Measurements from ENCODE around the gene AFF3. TPM values are rescaled to one million over a fixed set of nuclear protein-coding genes. Genes with fewer than 3 reads are reported as not detected.

Gene AFF3
- total RNA-seq, 1 experiment from 2014 or later: not detected

- TF ChIP-seq CTCF (IDR thresholded peaks at IDR 0.05; ENCODE audit: unreplicated experiment): no peak
- no peaks in the 10 kb centered on the region for H3K36me3 Mint-ChIP-seq (ENCODE audit: insufficient read depth, unreplicated experiment)
- BruUV-seq (replicated peaks): no TSS peak
- H3K4me1 Mint-ChIP-seq (ENCODE audit: low read depth, unreplicated experiment): no peaks in the 10 kb centered on the region
- intact Hi-C loops (cut with micrococcal nuclease; ENCODE audit: unreplicated experiment): no loop called here
- H3K9me3 Mint-ChIP-seq (ENCODE audit: low read depth, unreplicated experiment): no peaks in the 10 kb centered on the region
- no peak overlapping the region for H3K27ac Mint-ChIP-seq (ENCODE audit: unreplicated experiment)
- H3K4me3 Mint-ChIP-seq (ENCODE audit: low read depth, unreplicated experiment): no peak overlapping the region
- DNase-seq: no peak
- CTCF ChIA-PET: no interaction called here
- peaks cover 54% of the 10 kb centered on the region for H3K27me3 Mint-ChIP-seq (ENCODE audit: unreplicated experiment)
These were observed 153.8 kb downstream of the AFF3 start for GRCh38 chr2:99988599-99988998.

- H3K36me3 Mint-ChIP-seq (ENCODE audit: insufficient read depth, unreplicated experiment): no peaks in the 10 kb centered on the region
- no peaks in the 10 kb centered on the region for H3K4me1 Mint-ChIP-seq (ENCODE audit: low read depth, unreplicated experiment)
- CTCF ChIA-PET: no interaction called here
- no TSS peak for BruUV-seq (replicated peaks)
- no peak for DNase-seq
- intact Hi-C loops (cut with micrococcal nuclease; ENCODE audit: unreplicated experiment): no loop called here
- peaks cover 67% of the 10 kb centered on the region for H3K27me3 Mint-ChIP-seq (ENCODE audit: unreplicated experiment)
- no peak for TF ChIP-seq CTCF (IDR thresholded peaks at IDR 0.05; ENCODE audit: unreplicated experiment)
- H3K9me3 Mint-ChIP-seq (ENCODE audit: low read depth, unreplicated experiment): no peaks in the 10 kb centered on the region
- no peak overlapping the region for H3K27ac Mint-ChIP-seq (ENCODE audit: unreplicated experiment)
- no peak overlapping the region for H3K4me3 Mint-ChIP-seq (ENCODE audit: low read depth, unreplicated experiment)
These were observed 155.2 kb downstream of the AFF3 start for GRCh38 chr2:99987160-99987559.

GRCh38 chr2:99984799-99985515 lies 157.4 kb downstream of the AFF3 start:
- H3K4me3 Mint-ChIP-seq (ENCODE audit: low read depth, unreplicated experiment): no peak overlapping the region
- H3K27me3 Mint-ChIP-seq (ENCODE audit: unreplicated experiment): peaks cover 61% of the 10 kb centered on the region
- no peaks in the 10 kb centered on the region for H3K36me3 Mint-ChIP-seq (ENCODE audit: insufficient read depth, unreplicated experiment)
- BruUV-seq (replicated peaks): no TSS peak
- H3K9me3 Mint-ChIP-seq (ENCODE audit: low read depth, unreplicated experiment): no peaks in the 10 kb centered on the region
- no peak for TF ChIP-seq CTCF (IDR thresholded peaks at IDR 0.05; ENCODE audit: unreplicated experiment)
- intact Hi-C loops (cut with micrococcal nuclease; ENCODE audit: unreplicated experiment): no loop called here
- DNase-seq: no peak
- no peak overlapping the region for H3K27ac Mint-ChIP-seq (ENCODE audit: unreplicated experiment)
- CTCF ChIA-PET: interaction anchor here (0.6 kb wide), 2 partner anchors 13 to 1755 kb away, joined by 4 to 5 read pairs; no protein-coding TSS in a partner anchor
- H3K4me1 Mint-ChIP-seq (ENCODE audit: low read depth, unreplicated experiment): no peaks in the 10 kb centered on the region

GRCh38 chr2:99982744-99983143 lies 159.6 kb downstream of the AFF3 start:
- no peak for DNase-seq
- Mint-ChIP-seq H3K4me1 (ENCODE audit: low read depth, unreplicated experiment) (no peaks in the 10 kb centered on the region), H3K9me3 (ENCODE audit: low read depth, unreplicated experiment) (no peaks in the 10 kb centered on the region), H3K4me3 (ENCODE audit: low read depth, unreplicated experiment) (no peak overlapping the region), H3K27me3 (ENCODE audit: unreplicated experiment) (peaks cover 59% of the 10 kb centered on the region), H3K27ac (ENCODE audit: unreplicated experiment) (no peak overlapping the region), H3K36me3 (ENCODE audit: insufficient read depth, unreplicated experiment) (no peaks in the 10 kb centered on the region)
- CTCF ChIA-PET: no interaction called here
- TF ChIP-seq CTCF (IDR thresholded peaks at IDR 0.05; ENCODE audit: unreplicated experiment): no peak
- no TSS peak for BruUV-seq (replicated peaks)
- intact Hi-C loops (cut with micrococcal nuclease; ENCODE audit: unreplicated experiment): no loop called here

All from Calu3 (cell line).